ENCODE data around the gene RPL22.

RPL22 gene

GRCh38 chr1:6210591-6211355, 11.4 kb upstream of the RPL22 start:
- Histone ChIP-seq H3K4me3 (ENCODE audit: low read depth, low read length) (no peak overlapping the region), H3K36me3 (peaks cover 4% of the 10 kb centered on the region), H3K4me1 (no peaks in the 10 kb centered on the region), H3K9me3 (no peaks in the 10 kb centered on the region), H3K27me3 (no peaks in the 10 kb centered on the region)
- no peak for DNase-seq
- TF ChIP-seq, protein P1, sequence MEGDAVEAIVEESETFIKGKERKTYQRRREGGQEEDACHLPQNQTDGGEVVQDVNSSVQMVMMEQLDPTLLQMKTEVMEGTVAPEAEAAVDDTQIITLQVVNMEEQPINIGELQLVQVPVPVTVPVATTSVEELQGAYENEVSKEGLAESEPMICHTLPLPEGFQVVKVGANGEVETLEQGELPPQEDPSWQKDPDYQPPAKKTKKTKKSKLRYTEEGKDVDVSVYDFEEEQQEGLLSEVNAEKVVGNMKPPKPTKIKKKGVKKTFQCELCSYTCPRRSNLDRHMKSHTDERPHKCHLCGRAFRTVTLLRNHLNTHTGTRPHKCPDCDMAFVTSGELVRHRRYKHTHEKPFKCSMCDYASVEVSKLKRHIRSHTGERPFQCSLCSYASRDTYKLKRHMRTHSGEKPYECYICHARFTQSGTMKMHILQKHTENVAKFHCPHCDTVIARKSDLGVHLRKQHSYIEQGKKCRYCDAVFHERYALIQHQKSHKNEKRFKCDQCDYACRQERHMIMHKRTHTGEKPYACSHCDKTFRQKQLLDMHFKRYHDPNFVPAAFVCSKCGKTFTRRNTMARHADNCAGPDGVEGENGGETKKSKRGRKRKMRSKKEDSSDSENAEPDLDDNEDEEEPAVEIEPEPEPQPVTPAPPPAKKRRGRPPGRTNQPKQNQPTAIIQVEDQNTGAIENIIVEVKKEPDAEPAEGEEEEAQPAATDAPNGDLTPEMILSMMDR (IDR thresholded peaks at IDR 0.05; ENCODE audit: low read depth, low read length), result no peak

- TF ChIP-seq, protein P1 (IDR thresholded peaks at IDR 0.05; ENCODE audit: low read depth, low read length), result peak; percentile 44; the same call in 1 of the 2 replicates
- Histone ChIP-seq H3K27me3 (no peaks in the 10 kb centered on the region), H3K36me3 (peaks cover 4% of the 10 kb centered on the region), H3K4me3 (ENCODE audit: low read depth, low read length) (peak overlapping the region; percentile 65), H3K4me1 (no peaks in the 10 kb centered on the region), H3K9me3 (no peaks in the 10 kb centered on the region)
- peak; percentile 42 for DNase-seq
Observed at GRCh38 chr1:6209661-6210580, 10.5 kb upstream of the RPL22 start.

- DNase-seq, result peak; percentile 72
- Histone ChIP-seq H3K9me3 (no peaks in the 10 kb centered on the region), H3K4me1 (no peaks in the 10 kb centered on the region), H3K4me3 (ENCODE audit: low read depth, low read length) (peak overlapping the region; percentile 65), H3K27me3 (no peaks in the 10 kb centered on the region), H3K36me3 (peaks cover 4% of the 10 kb centered on the region)
- TF ChIP-seq, protein P1 (IDR thresholded peaks at IDR 0.05; ENCODE audit: low read depth, low read length), result peak; percentile 48
Observed at GRCh38 chr1:6208723-6209660, 9.6 kb upstream of the RPL22 start.

GRCh38 chr1:6207921-6208320, 8.5 kb upstream of the RPL22 start:
- DNase-seq, result no peak
- Histone ChIP-seq H3K27me3 (no peaks in the 10 kb centered on the region), H3K4me1 (no peaks in the 10 kb centered on the region), H3K9me3 (no peaks in the 10 kb centered on the region), H3K4me3 (ENCODE audit: low read depth, low read length) (peak overlapping the region; percentile 4; the same call in 1 of the 2 replicates), H3K36me3 (peaks cover 4% of the 10 kb centered on the region)
- TF ChIP-seq, protein P1 (IDR thresholded peaks at IDR 0.05; ENCODE audit: low read depth, low read length), result no peak

DNA sequence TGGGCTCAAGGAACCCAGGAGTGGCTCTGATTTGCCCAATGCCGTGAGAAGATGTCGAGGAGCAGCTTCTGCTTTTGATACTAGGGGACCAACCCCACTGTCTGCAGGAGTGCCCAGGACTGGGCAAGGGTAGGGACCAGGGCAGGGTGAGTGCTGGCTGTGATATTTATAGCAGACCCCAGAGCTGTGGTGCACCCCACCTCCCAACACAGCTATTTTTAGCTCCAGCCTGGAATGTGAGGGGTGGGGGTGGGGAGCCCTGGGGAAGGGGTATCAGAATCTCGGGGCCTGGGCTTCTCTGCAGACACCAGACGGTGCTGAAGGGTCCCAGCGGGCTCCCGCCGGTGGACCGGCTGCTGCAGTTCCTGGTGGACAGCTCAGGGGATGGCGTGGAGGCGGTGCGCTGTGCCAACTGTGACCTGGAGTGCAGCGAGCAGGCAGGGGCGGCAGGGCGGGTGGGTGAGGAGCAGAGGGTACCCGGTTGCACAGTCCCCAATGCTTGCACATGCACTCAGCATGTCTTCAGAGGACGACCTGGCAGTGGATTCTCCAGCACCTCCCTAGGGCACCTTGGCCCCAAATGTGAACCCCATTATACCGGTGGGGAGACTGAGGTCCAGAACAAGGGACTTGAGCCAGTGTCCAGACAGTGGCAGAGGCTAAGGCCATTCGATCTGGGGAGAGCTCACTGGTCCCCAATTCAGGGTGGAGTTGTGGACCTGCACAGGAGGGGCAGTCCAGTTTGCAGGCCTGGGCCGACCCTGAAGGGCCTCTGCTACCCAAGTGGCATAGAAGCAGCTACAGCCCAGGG, 7.9 kb upstream of the RPL22 start:
- no peaks in the 10 kb centered on the region for H3K27me3 ChIP-seq
- no peaks in the 10 kb centered on the region for H3K9me3 ChIP-seq
- H3K4me3 ChIP-seq (ENCODE audit: low read depth, low read length), result no peak overlapping the region
- H3K4me1 ChIP-seq, result no peaks in the 10 kb centered on the region
- TF ChIP-seq, protein P1 (IDR thresholded peaks at IDR 0.05; ENCODE audit: low read depth, low read length), result no peak
- H3K36me3 ChIP-seq, result peaks cover under 1% of the 10 kb centered on the region; the same call in 1 of the 2 replicates
- no peak for DNase-seq

All from BE2C (cell line).